Upper lobe of left lung (tissue), 6 donors: Measurements from ENCODE around the gene ZNF787. TPM values are rescaled to one million over a fixed set of nuclear protein-coding genes. Genes with fewer than 3 reads are reported as not detected.

Experiments used
- ATAC-seq, 2 donors: fragments of 200-7000 bp; cut with Tn5 transposase; one replicate each; pipeline ENCODE4 v1.9.1; 2022; ENCODE audit warnings: mild to moderate bottlenecking in 2 of 2, moderate library complexity in 2 of 2; ENCODE audit not compliant: low FRiP score in 2 of 2
- DNase-seq, 2 donors: peaks; one replicate each; pipeline ENCODE4 v3.0.0-alpha.2; 2019 to 2020
- H3K27ac ChIP-seq, 4 donors: fragments of 200-600 bp; sonication (generic); one replicate each; pipeline ENCODE4 v1.5.1; 2016 to 2019
- H3K27me3 ChIP-seq, 4 donors: fragments of 200-600 bp; sonication (generic); one replicate each; pipeline ENCODE4 v1.5.1; 2017 to 2019
- H3K36me3 ChIP-seq, 4 donors: fragments of 200-600 bp; sonication (generic); one replicate each; pipeline ENCODE4 v1.5.1; 2016 to 2019
- H3K4me1 ChIP-seq, 4 donors: fragments of 200-600 bp; sonication (generic); one replicate each; pipeline ENCODE4 v1.5.1; 2018 to 2019
- H3K4me3 ChIP-seq, 4 donors: fragments of 200-600 bp; sonication (generic); one replicate each; pipeline ENCODE4 v1.5.1; 2017 to 2019; ENCODE audit warnings: mild to moderate bottlenecking in 2 of 4, moderate library complexity in 1 of 4
- H3K9me3 ChIP-seq, 4 donors: fragments of 200-600 bp; sonication (generic); one replicate each; pipeline ENCODE4 v1.5.1; 2018 to 2019
- CTCF ChIP-seq, 6 experiments: fragments of 450-650 bp in 4 of 6; fragments of 200-600 bp in 2 of 6; sonication (generic) in 2 of 6; IDR thresholded peaks; one replicate each; pipeline ENCODE4 v1.5.1; 2016 to 2019; ENCODE audit warnings: antibody characterized with exemption in 6 of 6
- EP300 ChIP-seq, 4 donors: sonication (generic); formaldehyde crosslinking; IDR thresholded peaks; one replicate each; pipeline ENCODE4 v1.5.1; 2017; ENCODE audit warnings: antibody characterized with exemption in 4 of 4, control low read depth in 2 of 4
- POLR2A ChIP-seq, 4 donors: fragments of 450-650 bp; IDR thresholded peaks; one replicate each; pipeline ENCODE4 v1.5.1; 2016 to 2017; ENCODE audit warnings: antibody characterized with exemption in 4 of 4, mild to moderate bottlenecking in 2 of 4
- POLR2AphosphoS5 ChIP-seq, 2 donors: sonication (generic); formaldehyde crosslinking; IDR thresholded peaks; one replicate each; pipeline ENCODE4 v1.5.1; 2017; ENCODE audit warnings: antibody characterized with exemption in 2 of 2
- WGBS, 2 donors: methylation state at CpG; one replicate each; pipeline ENCODE4 v1.1.5; 2017 to 2018; 5-methylcytosine and 5-hydroxymethylcytosine counted together
- total RNA-seq, 6 donors: library from RNA; depleted of rRNA in 4 of 6; stranded (reverse); fragments of >200 nt in 4 of 6; gene quantifications; one replicate each; pipeline versions ENCODE4 v1.1.0 to v1.2.1, GENCODE V29; 2016 to 2021
- donor health status: DM: no; HTN: no; CAD: no; lungs with moderate emphysema.
- donor health status: DM: no; HTN: yes; CAD: no; lungs with severe emphysema.

Gene ZNF787
- total RNA-seq, 6 donors from 2014 or later = 20.5 to 45.4 (median 35.8) TPM

- no peak for TF ChIP-seq POLR2AphosphoS5 (IDR thresholded peaks at IDR 0.05)
- TF ChIP-seq POLR2A (IDR thresholded peaks at IDR 0.05) = no peak
- TF ChIP-seq EP300 (IDR thresholded peaks at IDR 0.05) = no peak
- no peak for TF ChIP-seq CTCF (IDR thresholded peaks at IDR 0.05)
- no peak for DNase-seq
- Histone ChIP-seq H3K4me1 (peaks cover 0 to 17% (median 10%) of the 10 kb centered on the region in 4 donors), H3K4me3 (no peak overlapping the region), H3K9me3 (no peaks in the 10 kb centered on the region), H3K36me3 (peaks cover 0 to 39% (median 25%) of the 10 kb centered on the region in 4 donors), H3K27ac (no peak overlapping the region), H3K27me3 (no peaks in the 10 kb centered on the region)
- no peak for ATAC-seq
- WGBS, 2 donors = 91 to 95% methylated on average over 8 to 9 of the region's 9 CpGs
These were observed 26.6 kb downstream of the ZNF787 start for GRCh38 chr19:56094449-56094848.

GRCh38 chr19:56092685-56093631, 28.1 kb downstream of the ZNF787 start:
- Histone ChIP-seq H3K9me3 (no peaks in the 10 kb centered on the region), H3K4me3 (no peak overlapping the region), H3K36me3 (peaks cover 5 to 41% (median 28%) of the 10 kb centered on the region in 4 donors), H3K27ac (no peak overlapping the region), H3K4me1 (peaks cover 0 to 17% (median 10%) of the 10 kb centered on the region in 4 donors), H3K27me3 (no peaks in the 10 kb centered on the region)
- ATAC-seq (no peak), DNase-seq (peak in 1 of 2 donors; percentile 4)
- no peak for TF ChIP-seq POLR2AphosphoS5 (IDR thresholded peaks at IDR 0.05)
- TF ChIP-seq EP300 (IDR thresholded peaks at IDR 0.05) = no peak
- no peak for TF ChIP-seq CTCF (IDR thresholded peaks at IDR 0.05)
- no peak for TF ChIP-seq POLR2A (IDR thresholded peaks at IDR 0.05)
- WGBS, 2 donors = 92 to 96% methylated on average over 32 of the region's 32 CpGs

GRCh38 chr19:56091751-56092546, 29.1 kb downstream of the ZNF787 start:
- Histone ChIP-seq H3K4me3 (peak overlapping the region in 1 of 4 donors; percentile 29), H3K9me3 (no peaks in the 10 kb centered on the region), H3K27me3 (no peaks in the 10 kb centered on the region), H3K27ac (peak overlapping the region in 2 of 4 donors; percentile 18 to 60), H3K4me1 (peaks cover 0 to 17% (median 10%) of the 10 kb centered on the region in 4 donors), H3K36me3 (peaks cover 5 to 44% (median 36%) of the 10 kb centered on the region in 4 donors)
- ATAC-seq (no peak), DNase-seq (peak in 1 of 2 donors; percentile 54)
- 85 to 90% methylated on average over 38 of the region's 38 CpGs for whole genome bisulfite sequencing, 2 donors
- no peak for TF ChIP-seq POLR2A (IDR thresholded peaks at IDR 0.05)
- TF ChIP-seq CTCF (IDR thresholded peaks at IDR 0.05) = no peak
- TF ChIP-seq EP300 (IDR thresholded peaks at IDR 0.05) = no peak
- no peak for TF ChIP-seq POLR2AphosphoS5 (IDR thresholded peaks at IDR 0.05)

- Histone ChIP-seq H3K27me3 (no peaks in the 10 kb centered on the region), H3K4me1 (peaks cover 0 to 17% (median 11%) of the 10 kb centered on the region in 4 donors), H3K9me3 (no peaks in the 10 kb centered on the region), H3K27ac (peak overlapping the region in 3 of 4 donors; percentile 6 to 60 (median 9)), H3K4me3 (no peak overlapping the region), H3K36me3 (peaks cover 5 to 52% (median 36%) of the 10 kb centered on the region in 4 donors)
- TF ChIP-seq POLR2AphosphoS5 (IDR thresholded peaks at IDR 0.05) (no peak), CTCF (IDR thresholded peaks at IDR 0.05) (no peak), EP300 (IDR thresholded peaks at IDR 0.05) (no peak), POLR2A (IDR thresholded peaks at IDR 0.05) (no peak)
- 60 to 61% methylated on average over 10 of the region's 10 CpGs for WGBS, 2 donors
- ATAC-seq (no peak), DNase-seq (no peak)
These were observed 30.0 kb downstream of the ZNF787 start for GRCh38 chr19:56091066-56091490.
